ENCODE results near the gene POLR3H. TPM values are rescaled to one million over a fixed set of nuclear protein-coding genes. Genes with fewer than 3 reads are reported as not detected.

Gene POLR3H
- total RNA-seq, 2 donors from 2014 or later: 30.1 to 32.6 TPM

DNA sequence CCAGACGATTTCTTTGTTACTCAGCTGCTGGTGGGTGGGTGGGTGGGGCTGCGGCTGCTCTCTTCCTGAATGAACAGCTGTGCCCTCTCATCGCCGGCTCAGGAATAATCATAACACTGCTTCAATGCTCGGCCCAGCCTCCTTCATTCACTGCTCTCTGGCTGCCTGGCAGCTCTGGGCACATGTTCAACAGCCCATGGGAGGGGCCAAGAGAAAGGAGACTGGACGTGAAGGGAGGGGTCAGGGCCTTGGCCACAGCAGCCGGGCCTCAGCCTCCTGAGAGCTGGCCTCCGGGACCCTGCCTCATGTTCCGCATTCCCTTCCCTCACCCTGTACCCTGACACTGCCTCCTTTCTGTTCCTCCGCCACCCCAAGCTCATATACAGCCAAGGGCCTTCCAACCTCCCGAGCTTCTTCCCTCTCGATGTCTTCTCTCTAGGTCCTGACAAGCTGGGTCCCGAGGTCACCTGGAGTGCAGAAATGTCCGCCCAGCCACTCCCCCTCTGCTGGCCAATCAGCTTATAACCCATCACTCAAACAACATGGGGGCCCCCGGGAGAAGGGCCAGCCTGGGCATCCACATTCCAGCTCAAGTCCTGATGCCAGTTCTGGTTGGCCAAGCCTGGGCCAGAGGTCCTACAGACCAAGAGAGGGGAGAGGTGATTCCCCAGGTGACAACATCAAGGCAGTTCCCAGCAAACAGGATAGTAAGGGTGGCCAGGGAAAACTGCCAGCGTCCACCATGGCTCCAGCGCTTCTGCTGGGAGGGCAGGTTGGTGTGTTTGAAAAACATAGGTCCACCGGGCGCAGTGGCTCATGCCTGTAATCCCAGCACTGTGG, 13.4 kb upstream of the POLR3H start:
- TF ChIP-seq, protein P1, sequence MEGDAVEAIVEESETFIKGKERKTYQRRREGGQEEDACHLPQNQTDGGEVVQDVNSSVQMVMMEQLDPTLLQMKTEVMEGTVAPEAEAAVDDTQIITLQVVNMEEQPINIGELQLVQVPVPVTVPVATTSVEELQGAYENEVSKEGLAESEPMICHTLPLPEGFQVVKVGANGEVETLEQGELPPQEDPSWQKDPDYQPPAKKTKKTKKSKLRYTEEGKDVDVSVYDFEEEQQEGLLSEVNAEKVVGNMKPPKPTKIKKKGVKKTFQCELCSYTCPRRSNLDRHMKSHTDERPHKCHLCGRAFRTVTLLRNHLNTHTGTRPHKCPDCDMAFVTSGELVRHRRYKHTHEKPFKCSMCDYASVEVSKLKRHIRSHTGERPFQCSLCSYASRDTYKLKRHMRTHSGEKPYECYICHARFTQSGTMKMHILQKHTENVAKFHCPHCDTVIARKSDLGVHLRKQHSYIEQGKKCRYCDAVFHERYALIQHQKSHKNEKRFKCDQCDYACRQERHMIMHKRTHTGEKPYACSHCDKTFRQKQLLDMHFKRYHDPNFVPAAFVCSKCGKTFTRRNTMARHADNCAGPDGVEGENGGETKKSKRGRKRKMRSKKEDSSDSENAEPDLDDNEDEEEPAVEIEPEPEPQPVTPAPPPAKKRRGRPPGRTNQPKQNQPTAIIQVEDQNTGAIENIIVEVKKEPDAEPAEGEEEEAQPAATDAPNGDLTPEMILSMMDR (conservative IDR thresholded peaks at IDR 0.05): no peak
- no peaks in the 10 kb centered on the region for H3K9me3 ChIP-seq (ENCODE audit: control insufficient read depth, low read length)
- H3K36me3 Mint-ChIP-seq (ENCODE audit: low read depth): no peaks in the 10 kb centered on the region
- no peaks in the 10 kb centered on the region for H3K36me3 ChIP-seq (ENCODE audit: control insufficient read depth, insufficient read depth, low read length)
- H3K4me1 Mint-ChIP-seq: peaks cover 29% of the 10 kb centered on the region
- peak overlapping the region; percentile 62 for H3K27ac Mint-ChIP-seq
- no peaks in the 10 kb centered on the region for H3K9me3 Mint-ChIP-seq
- 85 to 87% methylated on average over 13 to 19 of the region's 19 CpGs for WGBS, 2 experiments (ENCODE audit: insufficient coverage in 1 of 2, insufficient read length in 1 of 2)
- peaks cover 3% of the 10 kb centered on the region for H3K4me1 ChIP-seq (ENCODE audit: control insufficient read depth, insufficient read depth, low read length)
- no peaks in the 10 kb centered on the region for H3K27me3 ChIP-seq (ENCODE audit: control insufficient read depth, insufficient read depth, low read length, poor library complexity, severe bottlenecking)
- no peak overlapping the region for H3K9ac ChIP-seq (ENCODE audit: extremely low read depth, low read length, poor library complexity, severe bottlenecking)
- H3K4me3 Mint-ChIP-seq: no peak overlapping the region
- H3K27ac ChIP-seq (ENCODE audit: low read depth, low read length): peak overlapping the region; percentile 96
- no peaks in the 10 kb centered on the region for H3K27me3 Mint-ChIP-seq (ENCODE audit: insufficient read depth)
- no peak overlapping the region for H3K4me3 ChIP-seq (ENCODE audit: low read length)
- peak; percentile 73 for DNase-seq

DNA sequence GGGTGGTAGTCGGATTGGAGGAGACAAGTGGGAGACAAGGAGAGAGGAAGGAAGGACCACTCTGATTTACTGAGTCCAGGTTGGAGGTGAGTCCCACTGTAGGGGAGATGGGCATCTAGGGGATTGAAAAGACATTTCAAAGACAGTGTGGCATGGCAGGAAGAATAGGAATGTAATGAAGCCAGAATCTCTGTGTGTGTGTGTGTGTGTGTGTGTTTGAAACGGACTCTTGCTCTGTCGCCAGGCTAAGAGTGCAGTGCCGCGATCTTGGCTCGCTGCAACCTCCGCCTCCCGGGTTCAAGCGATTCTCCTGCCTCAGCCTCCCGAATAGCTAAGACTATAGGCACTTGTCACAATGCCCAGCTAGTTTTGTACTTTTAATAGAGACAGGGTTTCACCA, 12.3 kb upstream of the POLR3H start:
- Mint-ChIP-seq H3K27ac (no peak overlapping the region), H3K27me3 (ENCODE audit: insufficient read depth) (no peaks in the 10 kb centered on the region), H3K36me3 (ENCODE audit: low read depth) (no peaks in the 10 kb centered on the region), H3K4me3 (no peak overlapping the region), H3K4me1 (peaks cover 21% of the 10 kb centered on the region), H3K9me3 (no peaks in the 10 kb centered on the region)
- H3K27ac ChIP-seq (ENCODE audit: low read depth, low read length): peak overlapping the region; percentile 96
- H3K9ac ChIP-seq (ENCODE audit: extremely low read depth, low read length, poor library complexity, severe bottlenecking): no peak overlapping the region
- DNase-seq: no peak
- no peaks in the 10 kb centered on the region for H3K36me3 ChIP-seq (ENCODE audit: control insufficient read depth, insufficient read depth, low read length)
- 93 to 94% methylated on average over 6 to 10 of the region's 10 CpGs for whole genome bisulfite sequencing, 2 experiments (ENCODE audit: insufficient coverage in 1 of 2, insufficient read length in 1 of 2)
- no peaks in the 10 kb centered on the region for H3K27me3 ChIP-seq (ENCODE audit: control insufficient read depth, insufficient read depth, low read length, poor library complexity, severe bottlenecking)
- H3K9me3 ChIP-seq (ENCODE audit: control insufficient read depth, low read length): no peaks in the 10 kb centered on the region
- peaks cover 3% of the 10 kb centered on the region for H3K4me1 ChIP-seq (ENCODE audit: control insufficient read depth, insufficient read depth, low read length)
- H3K4me3 ChIP-seq (ENCODE audit: low read length): no peak overlapping the region
- TF ChIP-seq, protein P1 (conservative IDR thresholded peaks at IDR 0.05): no peak

DNA sequence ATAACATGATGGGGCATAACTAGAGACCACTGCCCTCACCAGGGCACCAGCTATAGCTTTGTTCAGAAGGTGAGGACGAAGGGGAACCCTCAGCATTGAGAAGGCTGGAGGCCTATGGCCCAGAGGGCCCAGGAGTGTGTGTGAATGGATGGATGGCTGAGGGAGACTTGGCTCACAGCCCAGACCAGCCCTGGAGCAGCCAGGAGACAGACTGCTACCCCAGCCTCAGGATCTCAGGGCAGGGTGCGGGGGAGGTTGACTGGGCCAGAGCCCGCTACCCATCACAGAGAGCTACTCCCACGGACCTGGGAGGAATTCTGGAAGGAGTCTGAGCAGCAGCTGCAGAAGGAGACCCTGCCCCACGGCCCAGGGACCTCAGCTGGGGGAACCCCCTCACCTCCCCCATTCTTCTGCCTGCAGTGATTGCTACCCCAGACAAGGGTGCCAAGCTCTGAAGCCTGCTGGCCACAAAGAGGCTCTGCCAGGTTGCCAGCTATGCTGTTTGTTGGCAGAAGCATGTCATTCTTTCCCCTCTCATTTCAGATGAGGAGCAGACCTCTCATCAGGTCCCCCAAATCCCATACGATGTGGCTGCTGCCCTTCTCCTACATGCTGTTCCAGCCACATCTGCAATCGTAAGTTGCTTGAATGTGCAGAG, 11.2 kb upstream of the POLR3H start:
- DNase-seq: no peak
- no peaks in the 10 kb centered on the region for H3K9me3 ChIP-seq (ENCODE audit: control insufficient read depth, low read length)
- H3K9me3 Mint-ChIP-seq: no peaks in the 10 kb centered on the region
- H3K4me3 ChIP-seq (ENCODE audit: low read length): no peak overlapping the region
- 85 to 91% methylated on average over 5 to 7 of the region's 7 CpGs for WGBS, 2 experiments (ENCODE audit: insufficient coverage in 1 of 2, insufficient read length in 1 of 2)
- no peaks in the 10 kb centered on the region for H3K4me1 ChIP-seq (ENCODE audit: control insufficient read depth, insufficient read depth, low read length)
- no peaks in the 10 kb centered on the region for H3K36me3 ChIP-seq (ENCODE audit: control insufficient read depth, insufficient read depth, low read length)
- H3K27ac Mint-ChIP-seq: no peak overlapping the region
- H3K4me1 Mint-ChIP-seq: peaks cover 10% of the 10 kb centered on the region
- H3K9ac ChIP-seq (ENCODE audit: extremely low read depth, low read length, poor library complexity, severe bottlenecking): no peak overlapping the region
- TF ChIP-seq, protein P1 (conservative IDR thresholded peaks at IDR 0.05): no peak
- H3K27ac ChIP-seq (ENCODE audit: low read depth, low read length): no peak overlapping the region
- no peaks in the 10 kb centered on the region for H3K36me3 Mint-ChIP-seq (ENCODE audit: low read depth)
- no peaks in the 10 kb centered on the region for H3K27me3 ChIP-seq (ENCODE audit: control insufficient read depth, insufficient read depth, low read length, poor library complexity, severe bottlenecking)
- no peak overlapping the region for H3K4me3 Mint-ChIP-seq
- no peaks in the 10 kb centered on the region for H3K27me3 Mint-ChIP-seq (ENCODE audit: insufficient read depth)
